GM18867 (cell line): ENCODE data around the gene TMEM40.
"Not testable (repeated sequence)": the region's sequence is repeated elsewhere in the genome, so short reads cannot be mapped to it uniquely, and the experiment has no call there.

ENCODE experiments used
- ATAC-seq: cut with Tn5 transposase; IDR thresholded peaks from one replicate; pipeline ENCODE4 v1.9.1; 2021; ENCODE audit warnings: mild to moderate bottlenecking, moderate library complexity; ENCODE audit not compliant: unreplicated experiment

TMEM40 gene

DNA sequence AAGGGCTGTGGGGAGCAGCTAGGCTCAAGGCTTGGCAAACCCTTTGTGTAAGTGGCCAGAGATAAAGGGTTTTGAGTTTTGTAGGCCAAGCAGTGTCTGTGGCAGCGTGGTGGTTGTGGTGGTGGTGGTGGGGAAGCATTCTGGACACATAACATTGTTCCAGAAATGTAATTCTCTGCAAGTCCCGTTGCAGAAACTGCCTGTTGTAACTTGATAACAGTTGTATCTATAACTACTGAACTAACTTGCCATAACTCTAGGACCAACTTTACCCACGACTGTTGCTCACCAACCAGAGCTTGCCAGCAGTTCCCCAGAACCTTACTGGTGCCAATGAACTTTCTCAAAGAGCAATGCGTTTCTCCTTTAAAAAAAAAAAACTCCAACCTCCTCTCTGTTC is 18.1 kb upstream of the TMEM40 start:
- ATAC-seq: no peak

DNA sequence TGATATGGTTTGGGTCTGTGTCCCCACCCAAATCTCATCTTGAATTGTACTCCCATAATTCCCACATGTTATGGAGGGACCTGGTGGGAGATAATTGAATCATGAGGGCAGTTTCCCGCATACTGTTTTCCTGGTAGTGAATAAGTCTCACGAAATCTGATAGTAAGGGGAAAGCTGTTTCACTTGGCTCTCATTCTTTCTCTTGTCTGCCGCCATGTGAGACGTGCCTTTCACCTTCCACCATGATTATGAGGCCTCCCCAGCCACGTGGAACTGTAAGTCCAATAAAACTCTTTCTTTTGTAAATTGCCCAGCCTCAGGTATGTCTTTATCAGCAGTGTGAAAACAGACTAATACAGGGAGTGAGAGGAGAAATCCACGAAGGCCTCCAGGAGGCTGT is 16.9 kb upstream of the TMEM40 start:
- ATAC-seq: not testable (repeated sequence)

DNA sequence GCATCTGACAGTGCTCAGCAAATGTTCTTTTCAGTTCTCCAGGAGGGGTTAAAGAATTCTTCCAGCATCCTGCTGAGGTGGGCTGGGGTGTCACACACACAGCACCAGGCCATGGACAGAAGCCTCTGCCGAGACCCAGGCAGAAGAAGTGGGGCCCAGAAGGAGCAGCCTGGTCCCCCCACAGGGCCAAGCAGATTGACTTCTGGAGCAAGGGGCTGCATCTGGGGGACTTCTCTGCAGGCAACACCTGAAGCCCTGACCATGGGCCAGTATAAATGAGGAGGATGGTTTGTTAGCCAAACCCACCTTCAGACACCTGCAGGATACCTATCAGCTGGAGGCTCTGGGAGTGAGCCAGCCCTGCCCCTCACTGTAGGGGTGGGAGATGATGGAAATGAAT is 16.2 kb upstream of the TMEM40 start:
- no peak for ATAC-seq

DNA sequence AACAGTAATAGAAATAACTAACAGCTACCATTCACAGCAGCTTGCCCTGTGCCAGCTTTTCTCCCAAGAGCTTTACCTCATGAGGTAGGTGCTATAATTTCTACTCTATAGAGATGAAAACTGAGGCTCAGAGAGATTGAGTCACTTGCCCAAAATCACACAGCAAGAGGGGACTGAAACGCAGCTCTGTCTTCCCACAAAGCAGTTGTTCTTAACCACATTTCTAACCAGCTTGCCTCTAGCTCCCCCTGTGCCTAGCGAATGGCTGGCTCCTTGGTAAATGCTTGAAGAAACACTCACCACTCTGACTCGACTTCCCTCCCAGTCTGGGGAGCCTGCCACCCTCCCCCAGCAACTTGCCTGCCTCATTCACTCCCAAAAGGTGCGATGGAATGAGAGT is 15.6 kb upstream of the TMEM40 start:
- no peak for ATAC-seq

DNA sequence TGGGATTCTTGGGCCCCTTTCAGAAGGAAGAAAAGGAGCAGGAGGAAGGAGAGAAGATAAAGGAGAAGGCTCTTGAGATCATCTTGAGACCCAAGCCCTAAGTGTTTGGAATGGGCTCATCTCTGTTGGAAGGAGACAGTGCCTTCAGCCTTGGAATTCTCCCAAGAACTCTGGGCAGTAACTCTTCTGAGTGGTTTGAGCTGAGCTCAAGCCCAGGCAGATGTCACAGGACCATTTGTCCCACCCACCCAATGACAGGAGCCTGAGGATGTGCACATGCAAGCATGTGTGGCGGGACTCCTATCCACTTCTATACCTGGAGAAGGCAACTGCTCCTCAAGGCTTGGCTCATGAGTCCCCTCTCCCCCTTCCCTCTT is 14.6 kb upstream of the TMEM40 start:
- ATAC-seq: no peak

DNA sequence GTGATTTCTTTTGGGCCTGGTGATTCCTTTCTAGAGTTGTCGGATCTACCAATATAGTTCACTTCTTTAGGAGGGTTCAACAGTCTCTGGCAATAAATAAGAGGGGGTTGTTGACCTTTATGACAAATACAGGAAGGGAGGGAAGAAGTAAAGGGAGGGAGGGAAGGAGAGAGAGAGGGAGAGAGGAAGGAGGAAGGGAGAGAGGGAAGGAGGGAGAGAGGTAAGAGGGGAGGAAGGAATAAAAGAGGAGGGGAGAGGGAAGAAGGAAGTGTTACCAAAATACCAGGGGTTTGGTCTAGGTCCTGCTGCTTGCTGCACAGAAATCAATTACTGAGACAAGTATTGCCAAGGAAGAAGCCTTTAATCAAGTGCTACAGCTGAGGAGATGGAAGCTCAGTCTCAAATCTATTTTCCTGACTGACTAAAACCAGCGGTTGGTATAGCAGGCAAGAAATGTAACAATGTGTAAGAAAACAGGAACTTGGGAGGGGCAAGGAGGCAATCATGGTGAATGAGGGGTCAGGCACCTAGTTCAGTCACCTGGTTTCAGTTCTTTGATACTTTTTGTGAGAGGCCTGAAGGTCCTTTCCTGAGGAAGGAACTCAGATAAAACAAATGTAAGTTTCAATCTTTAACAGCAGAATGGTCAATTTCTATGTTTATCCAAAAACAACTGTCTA is 14.1 kb upstream of the TMEM40 start:
- no peak for ATAC-seq

DNA sequence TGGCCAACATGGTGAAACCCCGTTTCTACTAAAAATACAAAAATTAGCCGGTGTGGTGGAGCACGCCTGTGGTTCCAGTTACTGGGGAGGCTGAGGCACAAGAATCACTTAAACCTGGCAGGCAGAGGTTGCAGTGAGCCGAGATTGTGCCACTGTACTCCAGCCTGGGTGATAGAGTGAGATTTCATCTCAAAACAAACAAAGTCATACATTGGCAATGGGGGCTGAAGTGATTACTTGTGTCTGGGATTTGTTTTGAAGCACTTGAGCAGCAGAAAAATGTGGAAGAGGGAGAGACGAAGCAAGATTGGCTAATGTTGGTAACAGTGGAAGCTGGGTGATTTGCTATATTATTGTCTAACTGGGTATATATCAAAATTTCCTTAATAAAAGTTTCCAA is 13.4 kb upstream of the TMEM40 start:
- no peak for ATAC-seq

DNA sequence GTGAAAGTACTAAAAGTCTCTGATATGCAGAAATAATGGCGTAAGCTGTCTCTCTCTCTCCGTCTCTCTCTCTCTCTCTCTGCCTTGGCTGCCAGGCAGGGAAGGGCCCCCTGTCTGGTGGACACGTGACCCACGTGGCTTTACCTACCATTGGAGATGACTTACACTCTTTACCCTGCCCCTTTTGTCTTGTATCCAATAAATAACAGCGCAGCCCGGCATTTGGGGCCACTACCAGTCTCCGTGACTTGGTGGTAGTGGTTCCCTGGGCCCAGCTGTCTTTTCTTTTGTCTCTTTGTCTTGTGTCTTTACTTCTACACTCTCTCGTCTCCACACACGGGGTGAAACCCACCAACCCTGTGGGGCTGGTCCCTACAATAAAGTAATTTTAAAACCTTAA is 12.2 kb upstream of the TMEM40 start:
- ATAC-seq: no peak

DNA sequence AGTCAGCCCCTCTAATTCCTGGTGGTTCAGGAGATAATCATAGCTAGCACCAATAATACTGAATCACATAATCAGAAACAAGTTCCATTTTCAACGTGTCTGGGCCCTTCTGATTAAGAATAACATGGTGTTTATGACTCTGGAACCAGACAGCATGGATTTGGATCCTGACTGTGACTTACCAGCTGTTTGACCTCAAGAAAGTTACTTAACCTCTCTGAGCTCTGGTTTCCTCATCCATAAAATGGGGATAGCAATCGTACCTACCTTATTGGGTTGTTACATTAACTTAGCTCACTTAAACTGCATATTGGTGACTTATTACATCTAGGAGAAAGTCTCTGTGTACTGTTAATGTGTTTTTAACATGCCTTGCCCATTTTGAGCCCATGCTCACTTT is 10.7 kb upstream of the TMEM40 start:
- no peak for ATAC-seq

DNA sequence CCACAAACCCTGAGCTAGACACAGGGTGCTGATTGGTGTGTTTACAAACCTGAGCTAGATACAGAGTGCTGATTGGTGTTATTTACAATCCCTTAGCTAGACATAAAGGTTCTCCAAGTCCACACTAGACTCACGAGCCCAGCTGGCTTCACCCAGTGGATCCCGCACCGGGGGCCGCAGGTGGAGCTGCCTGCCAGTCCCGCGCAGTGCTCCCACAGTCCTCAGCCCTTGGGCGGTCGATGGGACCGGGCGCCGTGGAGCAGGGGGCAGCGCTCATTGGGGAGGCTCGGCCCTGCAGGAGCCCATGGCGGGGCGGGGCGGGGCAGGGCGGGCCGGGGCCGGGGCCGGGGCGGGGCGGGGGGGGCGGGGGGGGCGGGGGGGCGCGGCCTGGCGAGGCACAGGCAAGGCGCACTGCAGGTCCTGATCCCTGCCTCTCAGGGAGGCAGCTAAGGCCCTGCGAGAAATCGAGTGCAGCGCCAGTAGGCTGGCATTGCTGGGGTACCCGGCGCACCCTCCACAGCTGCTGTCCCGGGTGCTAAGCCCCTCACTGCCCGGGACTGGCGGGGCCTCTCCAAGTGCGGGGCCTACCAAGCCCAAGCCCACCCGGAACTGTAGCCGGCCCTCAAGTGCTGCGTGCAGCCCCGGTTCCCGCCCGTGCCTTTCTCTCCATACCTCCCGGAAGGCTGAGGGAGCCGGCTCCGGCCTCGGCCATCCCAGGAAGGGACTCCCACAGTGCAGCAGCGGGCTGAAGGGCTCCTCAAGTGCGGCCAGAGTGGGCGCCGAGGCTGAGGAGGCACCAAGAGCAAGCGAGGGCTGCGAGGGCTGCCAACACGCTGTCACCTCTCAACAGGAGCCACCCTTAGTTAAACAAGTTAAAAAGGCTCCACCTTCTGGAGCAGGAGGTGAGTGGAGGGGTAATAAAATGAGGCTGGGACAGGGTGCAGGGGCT is 9.8 kb upstream of the TMEM40 start:
- ATAC-seq: no peak

DNA sequence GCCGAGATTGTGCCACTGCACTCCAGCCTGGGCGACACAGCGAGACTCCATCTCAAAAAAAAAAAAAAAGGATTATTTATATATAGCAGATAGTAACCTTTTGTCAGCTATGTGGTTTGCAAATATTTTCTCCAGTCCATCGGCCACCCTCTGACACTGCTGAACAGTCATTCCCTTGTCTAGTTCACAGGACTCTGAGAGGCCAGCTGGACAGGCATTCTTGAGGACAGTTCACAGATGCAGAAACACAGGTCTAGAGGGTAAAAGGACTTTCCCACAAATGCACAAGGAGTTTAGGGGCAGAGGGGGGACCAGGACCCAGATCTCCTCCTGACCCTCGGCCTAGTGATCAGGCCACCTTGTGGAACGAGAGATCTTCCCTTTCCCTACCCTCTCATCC is 7.5 kb upstream of the TMEM40 start:
- no peak for ATAC-seq

DNA sequence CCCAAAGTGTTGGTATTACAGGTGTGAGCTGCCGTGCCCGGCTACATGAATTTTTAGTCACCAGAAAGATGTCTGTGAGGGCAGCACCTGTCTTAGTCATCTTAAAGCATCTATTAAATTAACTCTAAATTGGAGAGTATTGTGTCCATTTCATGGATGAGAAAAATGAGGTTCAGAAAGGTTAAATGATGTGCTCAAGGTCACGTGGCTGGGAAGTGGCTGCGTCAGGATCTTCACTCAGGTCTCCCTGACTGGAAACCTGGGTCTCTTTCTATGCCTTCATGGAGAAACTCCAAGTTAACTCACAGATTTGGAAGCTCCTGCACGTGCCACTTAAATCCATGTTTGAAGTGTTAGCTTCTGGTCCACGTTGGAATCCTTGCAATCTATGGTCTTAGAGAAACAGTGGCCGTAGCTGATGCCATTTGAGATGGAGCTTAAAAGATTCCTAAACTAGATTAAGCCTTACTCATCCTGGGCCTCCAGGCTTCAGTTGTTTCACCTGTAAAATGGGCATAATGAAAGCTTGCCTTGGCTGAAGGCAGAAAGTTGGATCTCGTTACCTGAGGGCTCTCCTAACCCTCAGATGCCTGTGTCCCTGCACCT is 5.2 kb upstream of the TMEM40 start:
- ATAC-seq: no peak

DNA sequence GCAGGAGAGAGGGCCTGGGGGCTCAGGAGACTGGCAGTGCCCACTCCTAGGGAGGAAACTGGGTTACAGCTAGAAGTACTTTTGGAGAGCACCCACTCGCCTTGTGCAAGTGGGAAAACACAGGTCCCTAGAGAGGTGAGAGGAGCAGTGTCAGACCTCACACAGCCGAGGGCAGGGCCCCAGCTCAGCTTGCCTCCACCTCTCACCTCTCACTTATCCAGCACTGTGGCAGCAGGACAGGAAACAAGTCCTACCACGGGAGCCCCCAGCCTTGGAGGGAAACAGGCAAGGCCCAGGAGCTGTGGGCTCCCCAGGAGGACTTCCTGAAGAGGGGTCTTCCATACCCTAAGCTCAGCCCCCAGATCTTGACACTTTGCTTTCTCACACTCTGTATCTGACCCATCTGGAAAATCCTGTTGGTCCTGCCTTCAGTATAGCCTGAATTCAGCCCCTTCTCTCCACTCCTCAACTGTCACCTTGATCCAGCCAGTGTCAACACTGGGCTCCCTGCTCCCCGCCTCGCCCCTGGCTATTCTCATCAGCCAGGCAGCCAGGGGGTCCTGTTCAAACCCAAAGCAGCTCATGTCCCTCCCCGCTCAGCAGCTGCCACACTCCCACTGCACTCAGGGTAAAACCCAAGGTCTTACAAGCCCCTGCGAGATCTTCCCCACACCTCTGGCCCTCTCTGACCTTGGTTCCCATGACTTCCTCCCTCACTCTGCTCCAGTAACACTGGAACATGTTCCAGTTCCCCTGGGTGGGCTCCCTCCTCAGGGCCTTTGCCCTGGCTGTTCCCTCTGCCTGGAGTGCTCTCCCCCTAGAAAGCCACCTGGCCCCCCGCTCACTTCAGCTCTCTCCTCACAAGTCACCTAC is 870 bp upstream of the TMEM40 start:
- no peak for ATAC-seq

DNA sequence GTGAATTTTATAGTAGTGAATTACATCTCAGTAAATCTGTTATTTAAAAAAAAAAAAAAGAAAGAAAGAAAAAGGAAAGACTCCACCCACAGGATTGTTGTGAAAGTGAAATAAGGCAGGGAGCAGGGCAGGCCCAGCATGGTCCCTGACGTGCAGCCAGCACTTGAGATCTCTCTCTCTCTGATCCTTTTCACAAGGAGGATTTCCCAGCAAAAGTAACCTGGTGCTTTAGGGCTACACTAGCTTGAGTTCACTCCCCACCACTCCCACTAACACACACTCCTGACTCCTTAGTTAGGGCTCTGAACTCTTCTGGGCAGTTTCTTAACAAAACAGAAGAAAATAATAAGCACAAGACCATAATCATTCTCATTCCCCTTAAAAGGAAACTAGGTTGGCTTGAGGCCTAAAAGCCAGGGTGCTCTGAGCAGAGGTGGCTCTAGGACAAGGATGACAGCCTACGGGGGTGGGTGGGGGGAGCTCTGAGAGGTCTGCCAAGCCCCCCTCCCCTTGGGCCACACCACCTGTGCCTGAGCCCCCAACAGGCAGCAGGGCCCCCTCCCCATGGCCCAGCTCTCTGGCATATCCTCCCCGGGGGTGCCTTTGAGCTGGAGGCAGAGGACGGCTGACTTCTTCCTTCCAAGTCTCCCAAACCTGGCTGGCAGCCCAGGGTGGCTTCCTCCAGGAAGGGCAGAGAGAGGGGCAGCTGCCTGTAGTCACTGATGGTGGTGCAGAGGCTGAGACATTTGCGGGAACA is 856 bp downstream of the TMEM40 start:
- no peak for ATAC-seq

DNA sequence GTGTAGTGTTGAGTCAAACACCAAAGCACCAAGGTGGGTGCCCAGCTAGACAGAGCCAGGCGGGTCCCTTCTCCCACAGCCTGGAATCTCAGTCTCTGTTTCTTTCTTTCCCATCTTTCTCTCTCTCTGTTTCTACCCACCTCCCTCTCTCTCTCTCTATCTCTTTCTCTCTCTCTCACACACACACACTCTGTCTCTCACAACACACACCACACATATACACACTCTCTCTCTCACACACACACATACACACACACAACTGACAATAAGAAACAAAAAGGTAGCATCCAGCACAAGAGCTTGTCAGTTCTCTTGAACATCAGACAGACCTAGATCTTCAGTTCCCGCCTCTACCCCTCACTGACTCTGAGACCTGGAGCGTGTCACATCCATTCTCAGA is 2.4 kb downstream of the TMEM40 start:
- ATAC-seq: no peak

DNA sequence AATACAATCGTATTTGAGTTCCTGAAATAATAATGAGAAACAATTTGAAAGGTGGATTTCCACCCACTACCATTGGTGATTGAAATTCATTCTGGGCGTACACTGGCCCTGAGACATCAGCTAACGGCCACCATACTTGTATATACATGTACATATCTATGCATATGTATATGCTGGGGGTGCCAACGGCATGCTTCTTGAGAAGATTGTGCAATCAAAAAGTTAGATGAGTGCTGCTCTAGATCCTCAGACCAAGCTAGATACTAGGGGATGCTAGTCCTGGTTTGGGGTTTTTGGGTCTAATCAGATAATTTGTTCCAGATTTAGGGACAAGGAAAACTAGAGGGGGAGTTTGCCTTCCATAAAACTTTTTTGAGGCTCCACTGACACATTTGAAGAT is 2.9 kb downstream of the TMEM40 start:
- no peak for ATAC-seq

DNA sequence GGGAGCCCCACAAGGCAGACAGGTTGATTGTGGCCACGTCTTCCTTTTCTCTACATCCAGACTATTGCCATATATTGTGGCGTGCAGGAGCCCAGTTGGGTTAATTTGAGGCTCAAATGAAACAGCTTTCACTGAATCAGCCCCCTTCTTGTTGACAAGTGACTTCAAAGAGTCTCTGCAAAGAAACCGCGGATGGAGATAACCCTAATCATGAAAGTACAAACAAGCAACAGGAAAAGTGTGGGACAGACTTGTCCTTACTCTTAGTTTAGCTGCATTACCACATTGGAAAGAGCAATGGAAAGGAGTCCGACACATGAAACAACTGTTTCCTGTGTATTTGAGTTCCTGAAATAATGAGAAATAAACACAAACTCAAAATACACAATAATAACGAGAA is 3.3 kb downstream of the TMEM40 start:
- ATAC-seq: no peak

DNA sequence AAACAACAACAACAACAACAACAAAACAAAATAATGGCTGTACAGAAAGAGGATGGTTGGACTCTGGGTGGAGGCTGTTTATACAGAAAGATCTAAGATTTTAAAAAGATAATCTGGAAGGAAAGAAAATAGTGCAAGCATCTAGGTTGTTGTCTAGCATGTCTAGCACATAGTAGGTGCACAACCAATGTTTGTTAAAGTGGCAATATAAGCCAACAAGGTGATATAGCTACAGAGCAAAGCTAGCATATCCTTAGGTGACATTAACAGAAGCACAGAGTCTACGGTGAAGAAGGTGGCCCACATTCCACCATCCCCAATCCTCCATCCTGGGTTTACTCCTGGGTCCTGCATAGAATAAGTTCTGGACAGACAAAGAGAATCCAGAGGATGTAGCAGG is 4.7 kb downstream of the TMEM40 start:
- no peak for ATAC-seq

DNA sequence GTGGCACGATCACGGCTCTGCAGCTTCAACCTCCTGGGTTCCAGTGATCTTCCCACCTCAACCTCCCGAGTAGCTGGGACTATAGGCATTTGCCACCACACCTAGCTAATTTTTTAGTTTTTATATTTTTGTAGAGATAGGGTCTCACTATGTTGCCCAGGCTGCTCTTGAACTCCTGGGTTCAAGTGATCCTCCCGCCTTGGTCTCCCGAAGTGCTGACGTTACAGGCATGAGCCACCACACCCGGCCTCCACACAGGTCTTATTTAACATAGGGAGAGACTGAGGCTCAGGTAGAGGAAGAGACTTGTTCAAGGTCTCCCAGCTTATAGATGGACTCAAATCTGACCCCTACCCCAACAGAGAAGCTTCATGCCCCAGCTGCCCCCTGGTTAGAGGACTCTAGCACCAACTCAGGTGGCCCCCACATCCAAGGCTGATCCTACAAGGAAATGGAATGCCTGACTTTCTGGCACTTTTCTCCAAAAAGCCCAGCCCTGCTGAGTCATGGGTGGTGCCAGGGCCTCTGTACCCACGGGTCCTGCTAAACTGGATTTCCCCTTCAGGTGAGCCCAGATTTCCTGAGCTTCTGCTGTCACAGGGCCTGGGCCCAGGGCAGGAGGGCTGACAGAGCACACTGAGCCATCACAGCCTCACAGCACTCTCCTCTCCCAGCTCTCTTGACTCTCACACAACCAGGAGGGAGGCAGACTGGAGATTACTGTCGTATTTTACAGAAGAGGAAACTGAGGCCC is 5.6 kb downstream of the TMEM40 start:
- no peak for ATAC-seq

DNA sequence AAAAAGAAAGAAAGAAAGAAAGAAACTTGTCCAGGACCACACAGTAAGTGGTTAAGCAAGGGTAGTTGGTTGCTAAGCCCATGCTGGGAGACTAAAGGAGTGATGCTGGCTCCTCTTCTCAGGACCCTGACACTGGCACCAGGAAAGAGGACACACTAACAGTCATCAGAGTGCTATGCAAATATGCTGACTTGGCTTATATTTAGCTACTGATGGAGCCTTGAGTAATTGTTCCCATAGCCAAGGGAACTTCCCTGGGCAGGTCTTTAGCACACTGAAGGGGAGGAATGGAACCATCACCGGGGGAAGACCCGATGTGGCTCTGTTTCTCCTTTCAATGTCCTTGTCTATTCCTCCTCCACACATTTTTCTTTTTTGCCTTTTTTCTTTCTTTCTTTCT is 6.2 kb downstream of the TMEM40 start:
- no peak for ATAC-seq
